OCI-LY1 (cell line): Measurements from ENCODE around the gene PRDX4.

Source experiments
- H2AFZ ChIP-seq: fragments of 200-600 bp; sonication (generic), shearing (Covaris generic); 2 replicates; pipeline ENCODE4 v1.6.0; 2014; ENCODE audit warnings: antibody characterized with exemption, mild to moderate bottlenecking, low read length
- H3F3A ChIP-seq: fragments of 200-600 bp; sonication (generic), shearing (Covaris generic); 2 replicates; pipeline ENCODE4 v1.6.0; 2014; ENCODE audit warnings: mild to moderate bottlenecking, antibody characterized with exemption, low read length, moderate library complexity; ENCODE audit not compliant: insufficient read depth
- H3K27ac ChIP-seq: fragments of 200-600 bp; sonication (generic); 2 replicates; pipeline ENCODE4 v1.5.1; 2014; ENCODE audit warnings: low read length, mixed run types, mild to moderate bottlenecking, low read depth; ENCODE audit not compliant: poor library complexity, severe bottlenecking
- H3K27me3 ChIP-seq: fragments of 200-600 bp; sonication (generic); 2 replicates; pipeline ENCODE4 v1.6.0; 2014; ENCODE audit warnings: antibody characterized with exemption, mild to moderate bottlenecking, low read length, moderate library complexity; ENCODE audit not compliant: insufficient read depth
- H3K36me3 ChIP-seq: fragments of 200-600 bp; sonication (generic); 2 replicates; pipeline ENCODE4 v1.6.1; 2014; ENCODE audit warnings: mild to moderate bottlenecking, antibody characterized with exemption, low read length, moderate library complexity, mixed read lengths; ENCODE audit not compliant: insufficient read depth
- H3K4me1 ChIP-seq: fragments of 200-600 bp; sonication (generic); 2 replicates; pipeline ENCODE4 v1.5.1; 2014; ENCODE audit warnings: mild to moderate bottlenecking, low read length, moderate library complexity; ENCODE audit not compliant: insufficient read depth, severe bottlenecking
- H3K4me2 ChIP-seq: fragments of 200-600 bp; sonication (generic), shearing (Covaris generic); 2 replicates; pipeline ENCODE4 v1.6.1; 2014; ENCODE audit warnings: low read length
- H3K4me3 ChIP-seq: fragments of 200-600 bp; sonication (generic); 2 replicates; pipeline ENCODE4 v1.5.1; 2014; ENCODE audit warnings: low read length, low read depth, mild to moderate bottlenecking, mixed read lengths; ENCODE audit not compliant: poor library complexity, severe bottlenecking
- H3K79me2 ChIP-seq: fragments of 200-600 bp; shearing (Covaris generic); 2 replicates; pipeline ENCODE4 v1.6.1; 2016; ENCODE audit warnings: mixed run types, low read length, mixed read lengths; ENCODE audit not compliant: insufficient read depth
- H3K9ac ChIP-seq: fragments of 200-600 bp; sonication (generic), shearing (Covaris generic); 2 replicates; pipeline ENCODE4 v1.6.1; 2014; ENCODE audit warnings: mild to moderate bottlenecking, low read length, mixed read lengths
- H3K9me2 ChIP-seq: fragments of 200-600 bp; sonication (generic), shearing (Covaris generic); 2 replicates; pipeline ENCODE4 v1.6.1; 2014; ENCODE audit warnings: low read depth, mild to moderate bottlenecking, low read length, mixed read lengths
- H3K9me3 ChIP-seq: fragments of 200-600 bp; shearing (Covaris generic); 2 replicates; pipeline ENCODE4 v1.6.1; 2014; ENCODE audit warnings: low read length, mixed read lengths
- H4K20me1 ChIP-seq: fragments of 200-600 bp; sonication (generic), shearing (Covaris generic); 2 replicates; pipeline ENCODE4 v1.6.0; 2016; ENCODE audit warnings: mild to moderate bottlenecking, low read length; ENCODE audit not compliant: insufficient read depth
- CTCF ChIP-seq: fragments of 200-600 bp; sonication (generic), shearing (Covaris generic); IDR thresholded peaks from 2 replicates; pipeline ENCODE4 v1.5.1; 2017; ENCODE audit warnings: mild to moderate bottlenecking, antibody characterized with exemption, low read length, moderate library complexity, mixed read lengths
- EZH2 ChIP-seq: fragments of 200-600 bp; sonication (generic), shearing (Covaris generic); IDR thresholded peaks from 2 replicates; pipeline ENCODE4 v1.8.0; 2017; ENCODE audit warnings: borderline replicate concordance, mixed run types, mild to moderate bottlenecking, antibody characterized with exemption, low read length, moderate library complexity, mixed read lengths

The PRDX4 gene

GRCh38 chrX:23662187-23662586 is 5.1 kb upstream of the PRDX4 start:
- no peaks in the 10 kb centered on the region for H3K9me3 ChIP-seq
- no peak overlapping the region for H3K4me3 ChIP-seq
- H3K27ac ChIP-seq = no peak overlapping the region
- no peak for TF ChIP-seq CTCF
- no peak for TF ChIP-seq EZH2
- H3K4me1 ChIP-seq = peaks cover 8% of the 10 kb centered on the region
- H4K20me1 ChIP-seq = no peaks in the 10 kb centered on the region
- no peaks in the 10 kb centered on the region for H3K36me3 ChIP-seq
- no peaks in the 10 kb centered on the region for H3K9me2 ChIP-seq
- H2AFZ ChIP-seq = no peak overlapping the region
- H3F3A ChIP-seq = no peaks in the 10 kb centered on the region
- H3K79me2 ChIP-seq = no peaks in the 10 kb centered on the region
- no peak overlapping the region for H3K9ac ChIP-seq
- H3K27me3 ChIP-seq = no peaks in the 10 kb centered on the region
- no peak overlapping the region for H3K4me2 ChIP-seq

- H3K27ac ChIP-seq = no peak overlapping the region
- no peaks in the 10 kb centered on the region for H3F3A ChIP-seq
- no peak overlapping the region for H3K4me2 ChIP-seq
- H3K36me3 ChIP-seq = no peaks in the 10 kb centered on the region
- peaks cover 1% of the 10 kb centered on the region for H3K79me2 ChIP-seq
- no peak overlapping the region for H3K9ac ChIP-seq
- H3K9me3 ChIP-seq = no peaks in the 10 kb centered on the region
- TF ChIP-seq CTCF = no peak
- TF ChIP-seq EZH2 = no peak
- no peak overlapping the region for H2AFZ ChIP-seq
- no peaks in the 10 kb centered on the region for H4K20me1 ChIP-seq
- no peak overlapping the region for H3K4me3 ChIP-seq
- no peaks in the 10 kb centered on the region for H3K27me3 ChIP-seq
- no peaks in the 10 kb centered on the region for H3K9me2 ChIP-seq
- H3K4me1 ChIP-seq = peaks cover 8% of the 10 kb centered on the region
Measured at GRCh38 chrX:23662853-23663252, 4.4 kb upstream of the PRDX4 start.

- H3F3A ChIP-seq = no peaks in the 10 kb centered on the region
- H3K27me3 ChIP-seq = no peaks in the 10 kb centered on the region
- no peaks in the 10 kb centered on the region; the same call in 1 of the 2 replicates for H3K36me3 ChIP-seq
- H3K27ac ChIP-seq = no peak overlapping the region
- no peaks in the 10 kb centered on the region for H3K9me3 ChIP-seq
- no peaks in the 10 kb centered on the region for H4K20me1 ChIP-seq
- H3K9me2 ChIP-seq = no peaks in the 10 kb centered on the region
- H3K4me1 ChIP-seq = peaks cover 19% of the 10 kb centered on the region
- peaks cover 13% of the 10 kb centered on the region for H3K79me2 ChIP-seq
- no peak for TF ChIP-seq EZH2
- no peak for TF ChIP-seq CTCF
- H3K4me2 ChIP-seq = no peak overlapping the region
- no peak overlapping the region for H3K9ac ChIP-seq
- H2AFZ ChIP-seq = no peak overlapping the region
- no peak overlapping the region for H3K4me3 ChIP-seq
Measured at GRCh38 chrX:23664496-23664895, 2.8 kb upstream of the PRDX4 start.
